Activated B cell treated with CpG ODN at 0.5 μM for 24 hours (primary cell): ENCODE measurements around the gene TRAF3. TPM values are rescaled to one million over a fixed set of nuclear protein-coding genes. Genes with fewer than 3 reads are reported as not detected.

ENCODE experiments used
- ATAC-seq: fragments of 200-7000 bp; cut with Tn5 transposase; one replicate; pipeline ENCODE4 v1.10.0; 2021; ENCODE audit warnings: low read depth, mild to moderate bottlenecking, moderate library complexity
- CTCF ChIA-PET: fragments of 350-600 bp; sonication (Branson Sonifier 250); formaldehyde crosslinking; loops from one replicate; lab custom pipeline; 2021; ENCODE audit warnings: antibody characterized with exemption; lab: Charles Lee
- POLR2A ChIA-PET: fragments of 350-600 bp; sonication (Branson Sonifier 250); formaldehyde crosslinking; loops from one replicate; lab custom pipeline; 2021; ENCODE audit warnings: antibody characterized with exemption; lab: Charles Lee
- DNase-seq: peaks from one replicate; pipeline ENCODE4 v3.0.0; 2022
- H3K27ac Mint-ChIP-seq: one replicate; pipeline ENCODE4 v1.8.0; 2020; ENCODE audit warnings: mixed read lengths
- H3K27me3 Mint-ChIP-seq: one replicate; pipeline ENCODE4 v1.8.0; 2021; ENCODE audit warnings: mixed read lengths
- H3K36me3 Mint-ChIP-seq: one replicate; pipeline ENCODE4 v1.8.0; 2021; ENCODE audit warnings: low read depth, mixed read lengths
- H3K4me1 Mint-ChIP-seq: one replicate; pipeline ENCODE4 v1.8.0; 2021; ENCODE audit warnings: mixed read lengths
- H3K4me3 Mint-ChIP-seq: one replicate; pipeline ENCODE4 v1.8.0; 2020; ENCODE audit warnings: mild to moderate bottlenecking, mixed read lengths
- H3K9me3 Mint-ChIP-seq: one replicate; pipeline ENCODE4 v1.8.0; 2020; ENCODE audit warnings: mixed read lengths
- CTCF ChIP-seq: fragments of 200-600 bp; IDR thresholded peaks from one replicate; pipeline ENCODE4 v1.8.0; 2022; ENCODE audit warnings: antibody characterized with exemption, mild to moderate bottlenecking
- intact Hi-C: fragments of 100-400 bp; cut with micrococcal nuclease; formaldehyde crosslinking; loops from one replicate; pipeline ENCODE4 v1.15.1; 2024
- total RNA-seq: library from RNA; stranded (reverse); gene quantifications from 2 replicates; pipeline ENCODE4 v1.2.3, GENCODE V29; 2022

TRAF3 gene
- total RNA-seq, 1 donor from 2014 or later: 120 TPM

- Mint-ChIP-seq H3K27me3 (no peaks in the 10 kb centered on the region), H3K36me3 (peaks cover 55% of the 10 kb centered on the region), H3K27ac (no peak overlapping the region), H3K4me3 (no peak overlapping the region), H3K9me3 (no peaks in the 10 kb centered on the region), H3K4me1 (peaks cover 25% of the 10 kb centered on the region)
- intact Hi-C loops: no loop called here
- TF ChIP-seq CTCF: no peak
- CTCF ChIA-PET: no interaction called here
- POLR2A ChIA-PET: no interaction called here
- ATAC-seq (no peak), DNase-seq (no peak)
Observed at GRCh38 chr14:102908766-102909455, 131.7 kb downstream of the TRAF3 start.

- POLR2A ChIA-PET: no interaction called here
Observed at GRCh38 chr14:102909462-102909861, 132.2 kb downstream of the TRAF3 start.

GRCh38 chr14:102909911-102910310 lies 132.7 kb downstream of the TRAF3 start:
- DNase-seq: no peak
- POLR2A ChIA-PET: no interaction called here
- intact Hi-C loops: no loop called here
- no peaks in the 10 kb centered on the region for H3K9me3 Mint-ChIP-seq
- H3K4me1 Mint-ChIP-seq: peaks cover 32% of the 10 kb centered on the region
- peaks cover 50% of the 10 kb centered on the region for H3K36me3 Mint-ChIP-seq
- CTCF ChIA-PET: interaction anchor here (0.7 kb wide), 1 partner anchor 214 kb away, joined by 3 read pairs; no protein-coding TSS in a partner anchor
- TF ChIP-seq CTCF: no peak
- ATAC-seq: no peak
- no peak overlapping the region for H3K27ac Mint-ChIP-seq
- H3K27me3 Mint-ChIP-seq: no peaks in the 10 kb centered on the region
- no peak overlapping the region for H3K4me3 Mint-ChIP-seq

More at GRCh38 chr14:102909462-102909861, 132.2 kb downstream of the TRAF3 start:
- intact Hi-C loops: no loop called here
- ATAC-seq (no peak), DNase-seq (no peak)
- no peak overlapping the region for H3K4me3 Mint-ChIP-seq
- H3K9me3 Mint-ChIP-seq: no peaks in the 10 kb centered on the region
- H3K27me3 Mint-ChIP-seq: no peaks in the 10 kb centered on the region
- CTCF ChIA-PET: no interaction called here
- H3K27ac Mint-ChIP-seq: no peak overlapping the region
- H3K36me3 Mint-ChIP-seq: peaks cover 50% of the 10 kb centered on the region
- peaks cover 30% of the 10 kb centered on the region for H3K4me1 Mint-ChIP-seq
- TF ChIP-seq CTCF: no peak

GRCh38 chr14:102910442-102910841 lies 133.2 kb downstream of the TRAF3 start:
- intact Hi-C loops: no loop called here
- ATAC-seq (no peak), DNase-seq (no peak)
- no peak for TF ChIP-seq CTCF
- Mint-ChIP-seq H3K27me3 (no peaks in the 10 kb centered on the region), H3K36me3 (peaks cover 45% of the 10 kb centered on the region), H3K4me3 (no peak overlapping the region), H3K27ac (no peak overlapping the region), H3K9me3 (no peaks in the 10 kb centered on the region), H3K4me1 (peaks cover 32% of the 10 kb centered on the region)
- ChIA-PET POLR2A (no interaction called here), CTCF (interaction anchor here (0.7 kb wide), 1 partner anchor 215 kb away, joined by 3 read pairs; no protein-coding TSS in a partner anchor)

GRCh38 chr14:102911541-102911951 lies 134.3 kb downstream of the TRAF3 start:
- no peak overlapping the region for H3K4me3 Mint-ChIP-seq
- no peak for ATAC-seq
- H3K9me3 Mint-ChIP-seq: no peaks in the 10 kb centered on the region
- H3K27me3 Mint-ChIP-seq: no peaks in the 10 kb centered on the region
- no peak for DNase-seq
- no peak overlapping the region for H3K27ac Mint-ChIP-seq
- H3K4me1 Mint-ChIP-seq: peaks cover 31% of the 10 kb centered on the region
- ChIA-PET POLR2A (no interaction called here), CTCF (no interaction called here)
- intact Hi-C loops: no loop called here
- peaks cover 36% of the 10 kb centered on the region for H3K36me3 Mint-ChIP-seq
- TF ChIP-seq CTCF: no peak
